Natural killer cell (primary cell): Measurements from ENCODE around the gene ISL2. TPM values are rescaled to one million over a fixed set of nuclear protein-coding genes. Genes with fewer than 3 reads are reported as not detected.

Experiments used
- ATAC-seq, 3 donors: fragments of 150-1000 bp in 2 of 3; fragments of 200-7000 bp in 1 of 3; cut with Tn5 transposase; 1 replicate in 1 of 3; 2 replicates in 2 of 3; pipeline ENCODE4 v1.10.0; 2021; ENCODE audit warnings: mild to moderate bottlenecking in 2 of 3, moderate library complexity in 2 of 3
- DNase-seq, 2 donors: peaks; one replicate each; pipeline versions ENCODE4 v3.0.0 to v3.0.0-alpha.2; 2013 to 2021; ENCODE audit warnings: mixed read lengths in 1 of 2
- H3K27ac ChIP-seq: one replicate; pipeline ENCODE4 v1.5.1; 2013; ENCODE audit warnings: mild to moderate bottlenecking, low read length
- H3K27me3 ChIP-seq: one replicate; pipeline ENCODE4 v1.6.1; 2013; ENCODE audit warnings: low read length; ENCODE audit not compliant: control insufficient read depth, insufficient read depth
- H3K36me3 ChIP-seq: one replicate; pipeline ENCODE4 v1.6.1; 2013; ENCODE audit warnings: low read length; ENCODE audit not compliant: control insufficient read depth, insufficient read depth
- H3K4me1 ChIP-seq: one replicate; pipeline ENCODE4 v1.6.1; 2013; ENCODE audit warnings: low read length; ENCODE audit not compliant: control insufficient read depth, insufficient read depth
- H3K4me3 ChIP-seq: one replicate; pipeline ENCODE4 v1.5.1; 2013; ENCODE audit warnings: low read length
- H3K9me3 ChIP-seq: one replicate; pipeline ENCODE4 v1.6.1; 2013; ENCODE audit warnings: low read length; ENCODE audit not compliant: control insufficient read depth, insufficient read depth
- H3K27ac Mint-ChIP-seq, 2 donors: one replicate each; pipeline ENCODE4 v1.8.0; 2022; ENCODE audit warnings: mild to moderate bottlenecking in 2 of 2, mixed read lengths in 2 of 2, moderate library complexity in 1 of 2
- H3K27me3 Mint-ChIP-seq, 2 donors: one replicate each; pipeline ENCODE4 v1.8.0; 2022; ENCODE audit warnings: low read depth in 2 of 2, mixed read lengths in 2 of 2
- H3K36me3 Mint-ChIP-seq: one replicate; pipeline ENCODE4 v1.8.0; 2022; ENCODE audit warnings: mixed read lengths
- H3K4me1 Mint-ChIP-seq, 2 donors: one replicate each; pipeline ENCODE4 v1.8.0; 2022; ENCODE audit warnings: mixed read lengths in 2 of 2
- H3K4me3 Mint-ChIP-seq: one replicate; pipeline ENCODE4 v1.8.0; 2022; ENCODE audit warnings: mild to moderate bottlenecking, moderate library complexity, mixed read lengths
- H3K9me3 Mint-ChIP-seq, 2 donors: one replicate each; pipeline ENCODE4 v1.8.0; 2022; ENCODE audit warnings: mixed read lengths in 2 of 2
- CTCF ChIP-seq: fragments of 200-600 bp; IDR thresholded peaks from one replicate; pipeline ENCODE4 v1.8.0; 2022; ENCODE audit warnings: antibody characterized with exemption
- WGBS: methylation state at CpG from one replicate; pipeline ENCODE4 v1.1.7; 2013; ENCODE audit warnings: missing lambda C conversion rate; ENCODE audit not compliant: insufficient coverage; 5-methylcytosine and 5-hydroxymethylcytosine counted together
- intact Hi-C: fragments of 100-400 bp; cut with micrococcal nuclease; formaldehyde crosslinking; loops from one replicate; pipeline ENCODE4 v1.14.2; 2022
- total RNA-seq, 4 donors: library from RNA; stranded (reverse); fragments of 120-200 nt in 1 of 4; gene quantifications; one replicate each; pipeline versions ENCODE4 v1.2.3 to v1.2.4, GENCODE V29; 2013 to 2022

Gene ISL2
- total RNA-seq, 3 donors from 2014 or later (not counting 1 experiment from before 2014, with no cell fraction given) = not detected

- intact Hi-C loops = loop anchor here (5.0 kb wide), 1 partner anchor 54 kb away; no protein-coding TSS in a partner anchor
- Mint-ChIP-seq H3K4me1 (peaks cover 61 to 73% of the 10 kb centered on the region in 2 donors), H3K4me3 (peak overlapping the region; percentile 83), H3K27ac (no peak overlapping the region), H3K36me3 (peaks cover 5% of the 10 kb centered on the region), H3K27me3 (peaks cover 67 to 69% of the 10 kb centered on the region in 2 donors), H3K9me3 (no peaks in the 10 kb centered on the region)
- Histone ChIP-seq H3K9me3 (no peaks in the 10 kb centered on the region), H3K27ac (no peak overlapping the region), H3K4me3 (no peak overlapping the region), H3K4me1 (peaks cover 76% of the 10 kb centered on the region), H3K36me3 (no peaks in the 10 kb centered on the region), H3K27me3 (peaks cover 86% of the 10 kb centered on the region)
- TF ChIP-seq CTCF = no peak
- DNase-seq (peak in 1 of 2 donors; percentile 34), ATAC-seq (no peak)
- 6% methylated on average over 42 of the region's 42 CpGs for WGBS
Measured at GRCh38 chr15:76341366-76342057, 4.9 kb downstream of the ISL2 start.

GRCh38 chr15:76342058-76342381, 5.4 kb downstream of the ISL2 start:
- peaks cover 85% of the 10 kb centered on the region for H3K27me3 ChIP-seq
- no peaks in the 10 kb centered on the region for H3K36me3 ChIP-seq
- H3K4me3 ChIP-seq = no peak overlapping the region
- no peaks in the 10 kb centered on the region for H3K9me3 ChIP-seq
- intact Hi-C loops = loop anchor here (5.0 kb wide), 1 partner anchor 55 kb away; no protein-coding TSS in a partner anchor
- no peak for TF ChIP-seq CTCF
- ATAC-seq (no peak), DNase-seq (peak in 1 of 2 donors; percentile 24)
- H3K4me3 Mint-ChIP-seq = peak overlapping the region; percentile 83
- no peak overlapping the region for H3K27ac ChIP-seq
- H3K27ac Mint-ChIP-seq = no peak overlapping the region
- peaks cover 62 to 64% of the 10 kb centered on the region in 2 donors for H3K27me3 Mint-ChIP-seq
- H3K4me1 ChIP-seq = peaks cover 75% of the 10 kb centered on the region
- H3K36me3 Mint-ChIP-seq = peaks cover 5% of the 10 kb centered on the region
- H3K4me1 Mint-ChIP-seq = peaks cover 55 to 68% of the 10 kb centered on the region in 2 donors
- H3K9me3 Mint-ChIP-seq = no peaks in the 10 kb centered on the region
- 8% methylated on average over 20 of the region's 20 CpGs for WGBS

GRCh38 chr15:76342382-76343201, 6.0 kb downstream of the ISL2 start:
- H3K36me3 ChIP-seq = no peaks in the 10 kb centered on the region
- H3K27me3 Mint-ChIP-seq = peaks cover 57 to 61% of the 10 kb centered on the region in 2 donors
- peaks cover 6% of the 10 kb centered on the region for H3K36me3 Mint-ChIP-seq
- H3K9me3 ChIP-seq = no peaks in the 10 kb centered on the region
- 6% methylated on average over 87 of the region's 87 CpGs for WGBS
- H3K27ac ChIP-seq = no peak overlapping the region
- H3K9me3 Mint-ChIP-seq = no peaks in the 10 kb centered on the region
- TF ChIP-seq CTCF = no peak
- no peak overlapping the region for H3K27ac Mint-ChIP-seq
- DNase-seq = peak in 1 of 2 donors; percentile 37
- peak overlapping the region; percentile 83 for H3K4me3 Mint-ChIP-seq
- H3K4me1 ChIP-seq = peaks cover 69% of the 10 kb centered on the region
- ATAC-seq = peak in 2 of 3 donors; percentile 4 to 11
- peaks cover 50 to 62% of the 10 kb centered on the region in 2 donors for H3K4me1 Mint-ChIP-seq
- H3K27me3 ChIP-seq = peaks cover 81% of the 10 kb centered on the region
- H3K4me3 ChIP-seq = no peak overlapping the region
- intact Hi-C loops = loop anchor here (5.0 kb wide), 1 partner anchor 55 kb away; no protein-coding TSS in a partner anchor
